IMR-90 (cell line): ENCODE data around the gene MTMR4. TPM values are rescaled to one million over a fixed set of nuclear protein-coding genes. Genes with fewer than 3 reads are reported as not detected.

Source experiments
- ATAC-seq: fragments of 200-7000 bp; cut with Tn5 transposase; 2 replicates; pipeline ENCODE4 v1.9.1; 2020; ENCODE audit warnings: low read depth, mild to moderate bottlenecking, moderate library complexity
- BruUV-seq: library from RNA; stranded (reverse); fragments of 400-500 nt; replicated peaks from 2 replicates; lab custom pipeline; 2021; lab: Mats Ljungman, UMichigan
- CTCF ChIA-PET: fragments of 300-600 bp; formaldehyde crosslinking; extraction: SDS; loops from one replicate; lab custom pipeline; 2021; ENCODE audit warnings: antibody characterized with exemption; lab: Yijun Ruan, JAX
- POLR2A ChIA-PET: fragments of 300-600 bp; sonication (Branson Sonifier 250); formaldehyde crosslinking; loops from one replicate; lab custom pipeline; 2022; ENCODE audit warnings: antibody characterized with exemption; ENCODE audit not compliant: unreplicated experiment; lab: Charles Lee
- DNase-seq: peaks from one replicate; pipeline ENCODE4 v3.0.0; 2013
- H2AFZ ChIP-seq: replicated peaks from 2 replicates; pipeline ENCODE3; 2013; ENCODE audit warnings: low read length, mild to moderate bottlenecking; ENCODE audit not compliant: poor library complexity
- H2AK5ac ChIP-seq: 2 replicates; pipeline ENCODE4 v1.6.1; 2013; ENCODE audit warnings: low read depth, low read length, inconsistent platforms
- H2AK9ac ChIP-seq: replicated peaks from 2 replicates; pipeline ENCODE3; 2013; ENCODE audit warnings: mild to moderate bottlenecking, low read depth, low read length, moderate library complexity; ENCODE audit not compliant: poor library complexity
- H2BK120ac ChIP-seq: 2 replicates; pipeline ENCODE4 v1.6.1; 2013; ENCODE audit warnings: low read depth, low read length, inconsistent platforms
- H2BK15ac ChIP-seq: 3 replicates; pipeline ENCODE4 v1.6.1; 2013; ENCODE audit warnings: low read depth, low read length, inconsistent platforms
- H2BK20ac ChIP-seq: 2 replicates; pipeline ENCODE4 v1.6.1; 2013; ENCODE audit warnings: low read depth, mild to moderate bottlenecking, inconsistent platforms, low read length, moderate library complexity
- H2BK5ac ChIP-seq: 2 replicates; pipeline ENCODE4 v1.6.1; 2013; ENCODE audit warnings: mild to moderate bottlenecking, low read depth, low read length, inconsistent platforms; ENCODE audit not compliant: poor library complexity, severe bottlenecking
- H3K14ac ChIP-seq: replicated peaks from 2 replicates; pipeline ENCODE4 v1.6.1; 2013; ENCODE audit warnings: low read depth, low read length, inconsistent platforms
- H3K18ac ChIP-seq: 2 replicates; pipeline ENCODE4 v1.6.1; 2013; ENCODE audit warnings: low read depth, low read length, control low read depth
- H3K23ac ChIP-seq: 2 replicates; pipeline ENCODE4 v1.6.1; 2013; ENCODE audit warnings: low read depth, low read length, inconsistent platforms
- H3K27ac ChIP-seq: 2 replicates; pipeline ENCODE4 v1.5.1; 2013; ENCODE audit warnings: mild to moderate bottlenecking, control low read depth, low read length; ENCODE audit not compliant: insufficient read depth
- H3K27me3 ChIP-seq: 2 replicates; pipeline ENCODE4 v1.6.1; 2013; ENCODE audit warnings: low read length; ENCODE audit not compliant: control insufficient read depth, insufficient read depth
- H3K36me3 ChIP-seq: 2 replicates; pipeline ENCODE4 v1.6.1; 2013; ENCODE audit warnings: low read length, mixed read lengths; ENCODE audit not compliant: control insufficient read depth, insufficient read depth
- H3K4ac ChIP-seq: 2 replicates; pipeline ENCODE4 v1.6.1; 2013; ENCODE audit warnings: low read depth, low read length, inconsistent platforms
- H3K4me1 ChIP-seq: 2 replicates; pipeline ENCODE4 v1.6.1; 2013; ENCODE audit warnings: low read length, mixed read lengths; ENCODE audit not compliant: control insufficient read depth, insufficient read depth
- H3K4me2 ChIP-seq: 2 replicates; pipeline ENCODE4 v1.6.1; 2013; ENCODE audit warnings: low read depth, mild to moderate bottlenecking, control low read depth, low read length, moderate library complexity
- H3K4me3 ChIP-seq: 2 replicates; pipeline ENCODE4 v1.5.1; 2013; ENCODE audit warnings: low read depth, mild to moderate bottlenecking, control low read depth, low read length, moderate library complexity; ENCODE audit not compliant: insufficient read depth
- H3K56ac ChIP-seq: 2 replicates; pipeline ENCODE4 v1.6.1; 2013; ENCODE audit warnings: low read length, inconsistent platforms; ENCODE audit not compliant: insufficient read depth; ENCODE audit errors: extremely low read depth
- H3K79me1 ChIP-seq, 2 experiments: 2 replicates each; pipeline ENCODE4 v1.6.1; 2013; ENCODE audit warnings: low read length in 2 of 2, inconsistent platforms in 1 of 2, low read depth in 1 of 2
- H3K9ac ChIP-seq: 2 replicates; pipeline ENCODE4 v1.6.1; 2013; ENCODE audit warnings: low read depth, low read length, control low read depth
- H3K9me1 ChIP-seq: 2 replicates; pipeline ENCODE4 v1.6.1; 2013; ENCODE audit warnings: low read length, inconsistent platforms; ENCODE audit not compliant: insufficient read depth
- H3K9me3 ChIP-seq: 2 replicates; pipeline ENCODE4 v1.6.1; 2013; ENCODE audit warnings: low read length; ENCODE audit not compliant: control insufficient read depth, insufficient read depth
- H4K20me1 ChIP-seq: 2 replicates; pipeline ENCODE4 v1.6.1; 2013; ENCODE audit warnings: low read length, inconsistent platforms; ENCODE audit not compliant: insufficient read depth
- H4K5ac ChIP-seq: 2 replicates; pipeline ENCODE4 v1.6.1; 2013; ENCODE audit warnings: mild to moderate bottlenecking, low read depth, low read length, control low read depth
- H4K8ac ChIP-seq, 2 experiments: 2 replicates each; pipeline ENCODE4 v1.6.1; 2013; ENCODE audit warnings: low read depth in 2 of 2, low read length in 2 of 2, control low read depth in 1 of 2, inconsistent platforms in 1 of 2
- H4K91ac ChIP-seq: 2 replicates; pipeline ENCODE4 v1.6.1; 2013; ENCODE audit warnings: low read depth, low read length, inconsistent platforms; ENCODE audit not compliant: insufficient read depth
- CEBPB ChIP-seq: IDR thresholded peaks from 2 replicates; pipeline ENCODE4 v1.6.1; 2012; ENCODE audit warnings: low read depth, low read length, improper control_type of control experiment
- ELK1 ChIP-seq: fragments of 150-350 bp; IDR thresholded peaks from 2 replicates; pipeline ENCODE4 v1.6.1; 2016; ENCODE audit warnings: low read depth, mild to moderate bottlenecking, low read length, moderate library complexity, borderline replicate concordance
- FOS ChIP-seq: fragments of 150-350 bp; IDR thresholded peaks from 2 replicates; pipeline ENCODE4 v1.6.1; 2016; ENCODE audit warnings: low read depth, low read length
- MAFK ChIP-seq: IDR thresholded peaks from 2 replicates; pipeline ENCODE4 v1.6.1; 2012; ENCODE audit warnings: low read depth, low read length, improper control_type of control experiment
- MAZ ChIP-seq: IDR thresholded peaks from 2 replicates; pipeline ENCODE4 v1.6.1; 2012; ENCODE audit warnings: low read depth, mild to moderate bottlenecking, low read length, improper control_type of control experiment, moderate library complexity, borderline replicate concordance
- SMC3 ChIP-seq: fragments of 150-350 bp; IDR thresholded peaks from 2 replicates; pipeline ENCODE4 v1.6.1; 2016; ENCODE audit warnings: low read depth, mild to moderate bottlenecking, antibody characterized with exemption, low read length, moderate library complexity
- WGBS, 2 experiments: methylation state at CpG; one replicate each; pipeline versions ENCODE4 v1.1.5 to v1.1.7; 2013; ENCODE audit warnings: missing lambda C conversion rate in 2 of 2; ENCODE audit not compliant: insufficient read length in 1 of 2; ENCODE audit errors: extremely low coverage in 2 of 2; 5-methylcytosine and 5-hydroxymethylcytosine counted together
- dilution Hi-C: fragments of 300-500 bp; cut with HindIII; formaldehyde crosslinking; loops from one replicate; pipeline ENCODE4 v1.14.3; 2018; ENCODE audit warnings: low sequenced_read_pairs; ENCODE audit not compliant: unreplicated experiment
- in situ Hi-C: fragments of 300-500 bp; cut with MboI; formaldehyde crosslinking; loops from 3 replicates; pipeline ENCODE4 v1.14.3; 2019; ENCODE audit warnings: low sequenced_read_pairs, inconsistent platforms, mixed read lengths
- intact Hi-C: fragments of 100-400 bp; cut with micrococcal nuclease; formaldehyde crosslinking; loops from 2 replicates; pipeline ENCODE4 v1.10.0; 2022
- polyA plus RNA-seq, 3 experiments: library from polyadenylated mRNA; depleted of rRNA; stranded (reverse); fragments of >200 nt; gene quantifications; 2 replicates each; pipeline ENCODE4 v1.2.3, GENCODE V29; 2012; ENCODE audit warnings: low replicate concordance in 1 of 3
- total RNA-seq: library from RNA; depleted of rRNA; stranded (reverse); fragments of >200 nt; gene quantifications from 2 replicates; pipeline ENCODE4 v1.2.3, GENCODE V29; 2012

The MTMR4 gene
- total and polyA plus RNA-seq, 2 of the 4 experiments (the other 2 are of a cell fraction) = 13.2 to 42.5 TPM

GRCh38 chr17:58525239-58525638 is 10.8 kb upstream of the MTMR4 start:
- H3K79me1 ChIP-seq = no peaks in the 10 kb centered on the region; a peak in 1 of 4 replicates
- peak overlapping the region; percentile 92 for H2AK9ac ChIP-seq
- peak overlapping the region; percentile 85 for H3K27ac ChIP-seq
- peak overlapping the region; percentile 94 for H3K4ac ChIP-seq
- peak overlapping the region; percentile 98 for H2BK20ac ChIP-seq
- H4K91ac ChIP-seq = peak overlapping the region; percentile 90
- POLR2A ChIA-PET = no interaction called here
- H2BK15ac ChIP-seq = peak overlapping the region; percentile 94; the same call in 2 of the 3 replicates
- BruUV-seq = no TSS peak
- H3K14ac ChIP-seq = peak overlapping the region; percentile 88
- no peak overlapping the region for H3K4me3 ChIP-seq
- dilution Hi-C loops = no loop called here
- H3K4me2 ChIP-seq = peak overlapping the region; percentile 48
- peak overlapping the region; percentile 99 for H2AK5ac ChIP-seq
- peak overlapping the region; percentile 39 for H2BK5ac ChIP-seq
- H3K36me3 ChIP-seq = no peaks in the 10 kb centered on the region
- H3K56ac ChIP-seq = peak overlapping the region; percentile 70; the same call in 1 of the 2 replicates
- DNase-seq (peak; percentile 84), ATAC-seq (peak; percentile 88)
- intact Hi-C loops = no loop called here
- peak overlapping the region; percentile 88 for H2AFZ ChIP-seq
- TF ChIP-seq FOS (no peak), ELK1 (no peak), CEBPB (peak; percentile 93), MAZ (peak; percentile 71; the same call in 1 of the 2 replicates), MAFK (no peak), SMC3 (no peak)
- in situ Hi-C loops = no loop called here
- peak overlapping the region; percentile 84 for H3K18ac ChIP-seq
- no peaks in the 10 kb centered on the region for H4K20me1 ChIP-seq
- no peaks in the 10 kb centered on the region for H3K9me3 ChIP-seq
- H2BK120ac ChIP-seq = peak overlapping the region; percentile 94
- no CpG with 5 or more reads among the region's 3 CpGs for WGBS, 2 experiments
- H3K27me3 ChIP-seq = no peaks in the 10 kb centered on the region
- H3K23ac ChIP-seq = peak overlapping the region; percentile 59
- H3K4me1 ChIP-seq = peaks cover 18% of the 10 kb centered on the region
- peak overlapping the region; percentile 83 for H4K5ac ChIP-seq
- peaks cover 16% of the 10 kb centered on the region for H3K9me1 ChIP-seq
- CTCF ChIA-PET = no interaction called here
- peak overlapping the region; percentile 40; the same call in 1 of the 2 replicates for H3K9ac ChIP-seq
- H4K8ac ChIP-seq = peak overlapping the region; percentile 48 to 90
